Embryonic facial prominence (tissue), 1 donor: ENCODE results near the gene EEPD1.
A peak's percentile ranks its signal among the peaks of the same experiment; 100 is the strongest.
"Not testable (repeated sequence)": the region's sequence is repeated elsewhere in the genome, so short reads cannot be mapped to it uniquely, and the experiment has no call there.

Experiments
- DNase-seq: peaks from one replicate; pipeline ENCODE4 v3.0.0-alpha.2; 2016; ENCODE audit errors: extremely low spot score

EEPD1 gene

DNA sequence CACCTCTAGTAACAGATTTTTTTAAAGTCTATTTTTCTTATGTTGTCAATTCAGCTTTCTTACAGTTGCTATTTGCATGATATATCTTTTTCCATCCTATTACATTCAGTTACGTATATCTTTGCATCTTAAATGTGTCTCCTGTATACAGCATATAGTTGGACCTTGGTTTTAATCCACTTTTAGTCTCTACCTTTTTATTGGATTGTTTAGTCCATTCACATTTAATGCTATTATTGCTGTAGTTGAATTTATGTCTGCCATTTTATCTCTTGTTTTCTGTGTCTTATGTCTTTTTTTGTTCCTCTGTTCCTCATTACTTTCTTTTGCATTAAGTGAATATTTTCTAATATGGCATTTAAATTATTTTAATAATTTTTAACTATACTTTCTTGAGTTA, 100.6 kb downstream of the EEPD1 start:
- DNase-seq, result no peak

DNA sequence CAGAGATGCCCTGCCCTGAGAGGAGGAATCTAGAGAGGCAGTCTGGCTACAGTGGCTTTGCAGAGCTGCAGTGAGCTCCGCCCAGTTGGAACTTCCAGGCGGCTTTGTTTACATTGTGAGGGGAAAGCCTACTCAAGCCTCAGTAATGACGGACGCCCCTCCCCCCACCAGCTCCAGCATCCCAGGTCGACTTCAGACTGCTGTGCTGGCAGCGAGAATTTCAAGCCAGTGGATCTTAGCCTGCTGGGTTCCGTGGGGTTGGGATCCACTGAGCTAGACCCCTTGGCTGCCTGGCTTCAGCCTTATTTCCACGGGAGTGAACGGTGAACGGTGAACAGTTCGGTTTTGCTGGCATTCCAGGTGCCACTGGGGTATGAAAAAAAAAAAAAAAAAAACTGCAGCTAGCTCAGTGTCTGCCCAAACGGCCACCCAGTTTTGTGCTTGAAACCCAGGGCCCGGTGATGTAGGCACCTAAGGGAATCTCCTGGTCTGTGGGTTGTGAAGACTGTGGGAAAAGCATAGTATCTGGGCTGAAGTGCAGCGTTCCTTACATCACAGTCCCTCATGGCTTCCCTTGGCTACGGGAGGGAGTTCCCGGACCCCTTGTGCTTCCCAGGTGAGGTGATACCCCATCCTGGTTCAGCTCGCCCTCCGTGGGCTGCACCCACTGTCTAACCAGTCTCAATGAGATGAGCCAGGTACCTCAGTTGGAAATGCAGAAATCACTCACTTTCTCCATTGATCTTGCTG, 105.6 kb downstream of the EEPD1 start:
- not testable (repeated sequence) for DNase-seq

DNA sequence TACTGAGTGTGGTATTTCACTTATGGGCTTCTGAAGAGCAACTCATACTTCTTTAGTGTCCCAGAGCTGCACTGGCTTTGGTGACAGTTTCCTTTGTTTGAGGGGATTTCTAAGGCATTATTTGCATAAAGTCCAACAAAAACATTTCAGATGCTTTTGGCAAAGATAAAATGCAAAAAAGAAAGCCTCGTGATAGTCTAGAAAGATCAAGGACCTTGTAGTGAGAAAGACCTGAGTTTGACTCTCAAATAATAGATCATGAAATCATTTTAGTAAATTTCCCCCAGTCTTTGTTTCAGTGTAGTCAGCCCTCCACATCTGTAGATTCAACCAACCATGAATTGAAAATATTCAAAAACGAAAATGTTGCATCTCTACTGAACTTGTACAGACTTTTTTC, 107.4 kb downstream of the EEPD1 start:
- no peak for DNase-seq

DNA sequence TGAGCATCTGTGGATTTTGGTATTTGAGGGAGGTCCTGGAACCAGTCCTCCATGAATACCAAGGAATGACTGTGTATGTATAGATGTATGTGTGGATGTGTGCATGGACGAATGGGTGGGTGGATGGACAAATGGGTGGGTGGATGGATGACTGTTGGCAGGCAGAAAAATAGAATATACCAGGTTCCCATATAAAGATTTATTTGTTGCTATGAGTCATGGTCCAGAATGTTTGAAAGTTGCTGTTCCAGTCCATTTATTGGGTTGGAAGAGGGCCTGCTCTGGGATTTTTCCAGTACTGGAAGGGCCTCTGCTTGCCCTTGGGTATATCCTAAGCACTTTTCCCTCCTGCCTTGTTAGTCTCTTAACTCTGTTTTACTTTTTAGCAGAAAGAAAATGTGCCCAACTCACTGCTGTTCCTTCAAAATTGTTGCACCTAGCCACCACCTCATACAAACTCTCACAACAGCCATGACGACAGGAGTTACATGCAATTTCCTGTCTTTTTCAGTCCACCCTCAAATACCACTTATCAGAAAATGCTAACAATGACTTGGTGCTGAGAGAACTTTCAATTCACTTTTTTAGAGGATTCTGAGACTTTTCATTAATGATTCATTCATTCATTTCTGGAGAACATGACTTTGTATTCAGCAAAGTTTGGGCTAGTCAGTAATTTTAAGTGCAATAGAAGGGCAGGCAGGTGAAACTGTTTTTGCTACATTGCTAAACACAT, 108.1 kb downstream of the EEPD1 start:
- DNase-seq, result no peak

DNA sequence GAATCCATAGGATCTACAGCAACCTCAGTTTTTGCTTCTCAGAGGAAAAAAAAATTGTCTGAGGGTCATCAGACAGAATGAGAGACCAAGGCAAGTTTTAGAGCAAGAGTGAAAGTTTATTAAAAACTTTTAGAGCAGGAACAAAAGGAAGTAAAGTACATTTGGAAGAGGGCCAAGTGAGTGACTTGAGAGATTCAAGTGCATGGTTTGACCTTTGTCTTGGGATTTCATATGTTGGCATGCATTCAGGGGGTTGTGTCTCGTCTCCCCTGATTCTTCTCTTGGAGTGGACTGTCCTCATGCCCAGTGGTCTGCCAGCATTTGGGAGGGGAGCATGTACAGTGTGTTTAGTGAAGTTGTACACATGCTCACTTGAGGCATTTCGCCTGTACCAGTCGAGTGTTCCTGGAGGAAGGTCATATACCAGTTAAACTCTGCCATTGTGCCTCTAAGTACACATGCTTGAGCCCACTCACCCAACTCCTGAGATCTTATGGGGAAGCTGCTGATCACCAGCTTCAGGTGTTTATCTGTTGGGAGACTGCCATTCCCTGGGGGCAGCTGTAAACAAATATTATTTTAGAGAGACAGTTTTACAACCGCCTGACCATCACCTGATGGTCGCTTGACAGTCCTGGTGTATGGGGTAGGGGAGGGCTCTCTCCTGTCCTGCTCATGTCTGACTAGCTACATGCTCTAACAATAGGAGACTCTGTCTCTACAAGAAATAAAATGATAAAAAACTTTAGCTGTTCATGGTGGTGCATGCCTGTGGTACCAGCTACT, 109.4 kb downstream of the EEPD1 start:
- DNase-seq, result no peak

DNA sequence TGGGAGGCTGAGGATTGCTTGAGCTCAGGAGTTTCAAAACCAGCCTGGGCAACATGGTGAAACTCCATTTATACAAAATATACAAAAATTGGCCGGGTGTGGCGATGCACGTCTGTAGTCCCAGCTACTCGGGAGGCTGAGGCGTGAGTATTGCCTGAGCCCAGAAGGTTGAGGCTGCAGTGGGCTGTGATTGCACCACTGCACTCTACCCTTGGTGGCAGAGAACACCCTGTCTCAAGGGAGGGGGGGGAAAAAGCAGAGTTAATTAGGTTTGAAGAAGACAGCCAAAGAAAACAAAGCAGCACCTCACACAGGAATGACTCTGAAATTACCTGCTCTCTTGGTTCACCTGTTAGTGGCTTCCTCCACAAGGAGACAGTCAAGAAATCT, 110.0 kb downstream of the EEPD1 start:
- no peak for DNase-seq

DNA sequence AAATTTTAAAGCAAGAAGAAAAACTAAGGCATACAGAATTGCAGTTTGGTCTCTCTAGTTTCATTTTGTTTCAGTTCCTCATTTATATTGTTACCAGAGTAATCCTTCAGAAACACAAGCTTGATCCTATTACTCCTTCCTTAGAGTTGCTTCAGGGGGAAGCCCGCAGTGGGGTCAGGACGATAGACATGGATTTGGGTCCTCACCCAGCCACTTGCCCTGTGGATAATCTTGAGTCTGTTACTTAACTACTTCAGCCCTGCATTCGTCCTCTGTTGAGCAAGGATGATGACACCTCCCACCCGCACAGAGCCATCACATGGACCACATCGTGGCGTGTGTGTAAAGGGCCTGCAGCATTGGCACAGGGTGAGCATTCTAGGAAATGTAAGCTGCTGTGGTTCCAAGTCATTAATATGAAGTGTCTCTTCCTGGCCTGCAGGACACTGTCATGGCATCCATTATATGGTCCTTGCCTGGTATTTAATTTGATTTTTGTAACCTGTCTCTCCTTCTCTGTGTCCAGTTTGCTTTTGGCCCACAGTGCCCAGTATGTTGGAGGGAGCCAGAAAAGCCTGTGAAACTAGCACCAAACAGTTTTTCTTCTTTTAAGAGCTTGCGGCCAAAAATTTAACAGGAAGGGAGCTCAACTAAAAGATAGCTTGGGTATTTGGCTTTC, 111.2 kb downstream of the EEPD1 start:
- DNase-seq, result no peak

DNA sequence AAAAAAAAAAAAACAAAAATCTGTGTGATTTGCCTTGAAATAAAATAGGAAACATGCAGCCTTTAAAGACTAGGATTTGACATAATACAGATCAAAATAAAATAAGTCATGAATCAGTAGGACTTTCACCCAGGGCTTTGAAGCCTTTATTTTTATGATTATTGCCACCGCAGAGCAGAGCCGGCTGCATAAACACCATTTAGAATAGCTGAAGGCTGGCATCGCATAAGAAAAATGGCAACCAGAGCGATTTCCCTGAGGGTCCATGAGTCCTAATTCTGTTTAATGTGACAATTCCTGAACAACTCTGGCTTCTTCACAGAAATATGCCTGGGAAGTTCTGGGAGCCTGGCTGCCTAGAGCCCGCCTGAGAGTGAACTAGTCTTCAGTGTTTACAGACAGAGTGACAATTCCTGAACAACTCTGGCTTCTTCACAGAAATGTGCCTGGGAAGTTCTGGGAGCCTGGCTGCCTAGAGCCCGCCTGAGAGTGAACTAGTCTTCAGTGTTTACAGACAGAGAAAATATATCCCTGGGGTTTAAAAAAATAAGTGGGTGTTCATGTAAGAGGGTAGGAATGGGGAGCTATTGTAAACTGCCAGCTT, 112.0 kb downstream of the EEPD1 start:
- no peak for DNase-seq

DNA sequence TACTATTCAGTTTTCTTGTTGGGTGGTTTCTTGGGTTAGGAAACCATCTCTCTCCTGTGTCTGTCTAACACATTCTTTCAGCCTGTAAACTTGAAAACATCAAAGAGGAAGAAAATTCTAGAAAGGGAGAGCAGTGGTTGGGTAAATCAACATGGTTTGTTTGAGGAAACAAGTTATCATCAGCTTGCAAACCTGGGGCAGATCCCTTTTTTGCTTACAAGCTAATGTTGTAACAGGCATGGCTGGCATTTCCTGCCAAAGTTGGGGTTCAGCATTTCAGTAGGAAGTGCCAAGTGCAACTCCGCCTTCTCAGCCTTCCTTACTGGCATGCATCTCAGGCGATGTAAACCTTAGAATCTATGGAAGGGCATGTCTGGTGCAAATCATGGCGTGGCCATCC, 112.6 kb downstream of the EEPD1 start:
- no peak for DNase-seq

DNA sequence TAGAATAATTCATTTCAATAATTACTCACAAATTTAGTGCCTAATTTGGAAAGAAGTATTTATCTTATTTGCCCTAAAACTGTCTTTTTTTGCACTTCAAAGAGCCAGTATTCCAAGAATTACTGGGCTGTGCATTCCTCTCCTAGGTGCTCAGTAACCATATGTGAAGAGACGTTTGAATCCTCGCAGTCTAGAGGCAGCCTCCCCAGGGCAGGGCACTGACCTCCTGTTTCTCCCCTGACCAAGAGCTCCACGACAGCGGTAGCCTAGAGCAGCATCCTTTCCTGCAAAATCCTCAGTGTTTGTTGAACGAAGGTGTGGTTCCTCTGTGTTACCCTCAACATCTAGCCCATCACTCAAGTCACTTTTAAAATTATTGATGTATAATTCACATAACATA, 113.1 kb downstream of the EEPD1 start:
- DNase-seq, result no peak

DNA sequence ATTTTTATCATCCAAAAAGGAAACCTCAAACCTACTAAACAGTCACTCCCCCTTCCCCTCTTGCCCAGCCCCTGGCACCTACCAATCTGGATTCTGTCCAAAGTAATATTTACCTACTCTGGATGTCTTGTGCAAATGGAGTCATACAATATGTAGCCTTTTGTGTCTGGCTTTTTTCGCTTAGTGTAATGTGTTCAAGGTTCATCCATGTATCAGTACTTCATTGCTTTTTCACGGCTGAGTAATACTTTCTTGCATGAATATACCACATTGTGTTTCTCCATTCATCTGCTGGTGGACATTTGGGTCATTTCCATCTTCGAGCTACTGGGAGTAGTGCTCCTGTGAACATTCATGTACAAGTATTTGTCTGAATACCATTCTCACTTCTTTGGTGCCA, 113.6 kb downstream of the EEPD1 start:
- DNase-seq, result no peak

DNA sequence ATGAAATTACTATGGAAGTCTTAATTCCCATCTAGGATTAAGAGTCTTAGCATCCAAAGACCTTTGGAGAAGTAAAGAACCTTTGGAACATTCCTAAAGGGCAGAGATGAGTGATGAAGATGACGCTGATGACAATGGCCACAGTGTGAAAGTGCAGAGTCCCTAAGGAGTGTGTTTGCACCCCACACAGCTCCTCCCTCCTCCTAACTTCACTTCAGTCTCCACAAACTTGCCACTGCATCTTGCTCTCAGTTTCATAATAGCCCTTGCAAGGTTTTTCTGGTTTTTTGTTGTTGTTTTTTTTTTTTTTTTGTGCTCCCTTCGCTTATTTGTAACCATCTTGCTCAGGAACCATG, 119.1 kb downstream of the EEPD1 start:
- DNase-seq, result no peak

DNA sequence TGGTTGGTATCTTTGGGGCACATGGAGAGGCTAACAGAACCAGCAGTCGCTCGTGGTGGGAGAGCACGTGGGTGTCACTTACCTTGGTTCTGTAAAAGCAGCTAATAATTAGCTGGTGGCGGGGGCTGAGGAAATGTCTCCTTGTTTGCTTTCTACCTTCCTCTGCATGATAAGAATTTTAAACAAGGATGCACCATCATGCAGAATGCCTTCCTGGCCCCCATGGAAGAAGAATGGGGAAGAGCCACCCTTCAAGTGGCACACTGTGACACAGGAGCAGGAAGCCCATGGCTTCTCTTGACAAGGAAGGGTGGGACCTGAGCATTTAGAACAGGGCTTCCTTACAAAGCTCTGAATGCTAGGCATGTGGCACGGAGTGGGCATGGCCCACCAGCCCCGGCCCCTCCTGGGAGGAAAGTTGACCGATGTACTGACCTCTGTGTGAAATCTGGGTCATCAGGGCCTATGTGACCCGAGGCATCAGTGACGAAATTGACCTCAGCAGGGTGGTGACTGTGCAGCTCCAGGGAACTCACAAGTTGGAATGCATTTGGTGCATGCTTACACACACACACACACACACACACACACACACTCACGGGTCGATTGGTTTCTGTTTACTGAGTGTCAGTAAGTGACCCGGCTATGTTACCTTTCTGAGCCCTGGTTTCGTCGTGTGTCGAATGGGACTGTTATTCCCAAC, 119.7 kb downstream of the EEPD1 start:
- DNase-seq, result no peak

DNA sequence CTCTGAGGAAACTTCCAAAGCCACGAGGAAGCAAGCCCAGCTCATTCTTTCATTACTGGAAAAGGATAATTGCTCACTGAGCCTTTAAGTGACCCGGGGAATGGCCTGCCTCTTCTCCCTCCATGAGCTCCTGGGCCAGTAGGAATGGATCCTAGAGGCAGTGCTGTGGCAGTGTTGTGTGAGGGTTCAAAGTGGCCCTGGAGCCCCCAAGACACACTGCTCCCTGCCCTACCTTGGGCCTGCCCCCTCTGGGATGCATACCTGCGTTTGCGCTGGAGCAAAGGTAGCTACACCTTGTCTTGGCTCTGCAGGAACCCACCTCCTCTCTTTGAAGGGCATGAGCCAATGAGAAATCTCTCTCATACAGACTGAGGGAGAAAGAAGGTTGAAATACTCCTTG, 120.8 kb downstream of the EEPD1 start:
- no peak for DNase-seq

DNA sequence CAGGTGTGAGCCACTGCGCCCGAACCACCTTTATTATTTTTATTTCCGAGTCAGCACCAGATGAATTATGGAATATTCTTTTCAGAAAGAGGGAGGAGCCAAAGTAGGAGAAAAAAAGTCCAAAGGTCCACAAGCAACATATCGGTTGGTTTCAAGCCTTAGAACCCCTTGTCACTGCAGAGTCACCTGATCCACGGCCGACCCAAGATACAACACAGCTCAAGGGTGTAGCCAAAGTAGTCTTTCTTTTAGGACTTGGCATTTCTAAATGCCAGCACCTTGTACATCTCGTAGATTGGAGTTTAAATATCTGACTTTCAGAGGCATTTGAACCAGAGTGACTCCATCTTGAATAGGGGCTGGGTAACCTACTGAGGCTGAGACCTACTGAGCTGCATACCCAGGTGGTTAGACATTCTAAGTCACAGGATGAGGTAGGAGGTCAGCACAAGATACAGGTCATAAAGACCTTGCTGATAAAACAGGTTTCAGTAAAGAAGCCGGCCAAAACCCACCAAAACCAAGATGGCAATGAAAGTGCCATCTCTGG, 122.8 kb downstream of the EEPD1 start:
- DNase-seq, result no peak

DNA sequence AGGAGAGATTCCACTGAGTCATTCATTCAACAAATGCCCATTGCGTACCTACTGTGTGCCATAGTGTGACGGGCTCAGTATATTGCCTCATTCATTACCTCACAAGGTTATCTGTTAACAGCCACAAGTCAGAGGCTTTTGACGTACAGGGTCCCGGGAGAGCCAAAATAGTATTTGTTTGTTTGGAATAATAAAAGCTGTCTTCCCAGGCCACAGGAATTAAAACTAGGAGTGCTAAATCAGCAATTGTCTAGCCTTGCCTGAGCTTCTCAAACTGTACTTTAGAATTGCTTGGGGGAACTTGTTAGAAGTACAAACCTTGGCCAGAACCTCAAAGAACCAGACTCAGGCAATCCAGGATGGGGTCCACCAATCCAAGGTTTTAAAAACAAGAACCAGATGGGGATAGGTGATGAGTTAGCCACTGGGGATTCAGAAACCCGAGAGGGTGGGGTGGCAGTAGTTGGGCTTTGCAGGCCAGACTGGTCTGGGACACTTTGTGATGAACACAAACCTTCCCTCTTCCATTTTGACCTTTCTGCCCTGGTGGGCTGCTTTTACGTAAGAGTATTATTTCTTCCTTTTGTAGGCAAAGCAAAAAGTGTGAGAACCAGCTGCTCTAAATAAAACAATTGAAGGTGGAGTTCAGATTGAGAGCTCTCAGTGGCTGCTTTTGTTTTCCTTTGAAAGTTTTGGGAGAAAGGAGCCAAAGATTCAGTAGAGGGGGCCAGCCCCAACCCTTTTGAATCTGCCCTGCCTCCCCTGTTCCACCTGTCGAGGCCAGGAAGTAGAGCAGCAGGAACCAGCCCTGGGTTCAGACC, 123.6 kb downstream of the EEPD1 start:
- no peak for DNase-seq

DNA sequence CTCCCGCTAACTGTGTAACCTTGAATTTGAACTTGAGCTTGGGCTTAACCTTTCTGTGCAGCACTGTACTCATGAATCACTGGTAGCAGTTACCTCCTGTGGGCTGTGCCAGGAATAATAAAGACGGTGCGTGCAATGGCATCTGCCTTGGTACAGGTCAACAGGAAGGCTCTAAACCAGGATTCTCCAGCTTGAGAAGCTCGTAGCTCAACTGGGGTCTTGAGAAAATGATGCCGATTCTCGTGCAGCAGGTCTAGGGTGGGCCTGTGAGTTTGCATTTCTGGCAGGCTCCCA, 124.1 kb downstream of the EEPD1 start:
- DNase-seq, result no peak

DNA sequence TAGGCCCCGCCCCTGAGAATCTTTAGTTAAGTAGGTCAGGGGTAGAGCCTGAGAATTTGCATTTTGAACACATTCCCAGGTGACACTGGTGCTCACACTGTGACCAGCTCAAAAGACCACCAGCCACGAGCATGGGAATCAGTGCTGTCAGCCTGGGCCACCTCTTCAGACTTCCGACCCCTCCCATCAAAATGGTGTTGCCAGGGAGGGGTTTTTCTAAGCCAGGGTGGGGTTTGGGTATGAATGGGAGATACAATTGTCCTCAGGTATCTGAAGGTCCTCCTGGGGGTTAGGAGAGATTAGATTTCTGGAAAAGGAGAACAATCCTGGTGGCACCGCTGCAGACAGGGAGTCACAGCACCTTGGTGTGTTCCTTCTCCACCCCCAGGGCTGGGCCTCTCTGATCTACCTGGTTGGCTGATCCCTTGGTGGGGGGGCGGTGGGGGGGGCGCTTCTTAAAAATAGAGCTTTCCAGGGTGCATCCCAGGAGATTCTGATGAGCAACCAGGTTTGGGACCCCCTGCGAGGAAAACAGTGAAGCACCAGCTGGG, 125.1 kb downstream of the EEPD1 start:
- no peak for DNase-seq

DNA sequence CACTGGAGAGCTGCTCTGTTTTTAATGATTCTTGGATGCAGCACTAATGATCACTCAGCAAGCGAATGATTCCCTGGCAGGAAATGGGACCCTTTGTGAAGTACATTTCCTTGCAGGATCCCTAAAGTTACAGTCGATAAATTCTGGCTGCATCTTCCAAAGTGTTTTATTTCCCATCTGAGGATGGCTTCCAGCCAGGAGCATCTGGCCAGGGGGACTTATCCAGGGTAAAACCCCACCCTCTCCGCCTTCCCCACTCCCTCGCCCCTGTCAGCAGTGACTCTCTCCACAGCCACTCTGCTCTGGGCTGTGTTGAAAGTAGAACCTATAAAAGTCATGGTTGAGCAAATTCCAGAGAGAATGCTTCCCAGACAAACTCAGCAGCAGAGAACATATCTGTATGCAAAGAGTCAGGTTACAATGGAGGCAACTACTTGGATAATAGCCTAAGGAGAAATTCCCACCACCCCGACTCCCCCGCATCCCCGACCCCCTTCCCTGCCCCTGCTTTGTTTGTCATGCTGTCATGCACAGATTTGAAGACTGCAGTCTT, 125.6 kb downstream of the EEPD1 start:
- peak; percentile 64 for DNase-seq
